Placental epithelial cell (primary cell): ENCODE data around the gene CEACAM4. TPM values are rescaled to one million over a fixed set of nuclear protein-coding genes. Genes with fewer than 3 reads are reported as not detected.

Experiments used
- small RNA-seq: library from RNA; depleted of rRNA; stranded (forward); fragments of <200 nt; gene quantifications from one replicate; pipeline ENCODE3, GENCODE V24; 2012
- total RNA-seq: library from RNA; depleted of rRNA; stranded (reverse); fragments of >200 nt; gene quantifications from 2 replicates; pipeline ENCODE4 v1.2.3, GENCODE V29; 2012

Gene CEACAM4
- total RNA-seq = not detected in 2 replicates

GRCh38 chr19:41626877-41627276 is at the start of gene CEACAM4:
Gene CEACAM4 (minus strand): TSS chr19:41627074. CDS start chr19:41626963, 111 bp downstream.

DNA sequence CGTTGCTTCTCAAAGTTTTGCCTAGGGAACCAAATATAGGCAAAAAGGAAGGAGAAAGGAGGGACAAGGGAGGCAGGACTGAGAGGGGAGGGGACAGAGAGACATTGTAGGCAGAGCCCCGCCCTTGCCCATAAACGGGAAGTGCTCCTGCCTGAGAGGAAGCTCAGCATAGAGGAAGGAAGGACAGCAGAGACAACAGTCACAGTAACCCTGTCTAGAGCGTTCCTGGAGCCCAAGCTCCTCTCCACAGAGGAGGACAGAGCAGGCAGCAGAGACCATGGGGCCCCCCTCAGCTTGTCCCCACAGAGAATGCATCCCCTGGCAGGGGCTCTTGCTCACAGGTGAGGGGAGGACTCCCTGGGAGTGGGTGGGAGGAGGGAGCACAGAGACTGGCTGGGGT is 50.9 kb downstream of the CEACAM4 start, which contains the start of gene CEACAM21:
Gene CEACAM21, plus strand, starts transcription at position 169 of the 400 bp plus-strand sequence. Its CDS starts 109 bp downstream, at position 278.

Small RNA genes lying within 50 kb of the gene (small RNA-seq; reads per million reads assigned to genes)
- not detected for gene AC243960.4

Other genes with a start within 250 kb of the CEACAM4 start
- 11.4 and 16.2 TPM in 2 replicates for gene EXOSC5, start 229.7 kb downstream of the CEACAM4 start, total RNA-seq
- 34.7 and 41.2 TPM in 2 replicates for gene BCKDHA, start 229.3 kb downstream of the CEACAM4 start, total RNA-seq
- 4.4 and 6.3 TPM in 2 replicates for gene B3GNT8, start 199.7 kb downstream of the CEACAM4 start, total RNA-seq
- 42.4 and 46.4 TPM in 2 replicates for gene DMAC2, start 187.2 kb downstream of the CEACAM4 start, total RNA-seq
- not detected in 2 replicates for gene ERICH4, start 183.9 kb downstream of the CEACAM4 start, total RNA-seq
- not detected in 2 replicates for gene CEACAM21, start 50.9 kb downstream of the CEACAM4 start, total RNA-seq
- not detected in 2 replicates for gene CEACAM7, start 61.2 kb upstream of the CEACAM4 start, total RNA-seq
- gene CEACAM5, start 81.6 kb upstream of the CEACAM4 start, total RNA-seq = not detected in 2 replicates
- not detected in 2 replicates for gene CEACAM6, start 128.5 kb upstream of the CEACAM4 start, total RNA-seq
- not detected in 2 replicates for gene CEACAM3, start 169.5 kb upstream of the CEACAM4 start, total RNA-seq
- gene LYPD4, start 217.6 kb upstream of the CEACAM4 start, total RNA-seq = not detected in 2 replicates
- gene DMRTC2, start 218.0 kb upstream of the CEACAM4 start, total RNA-seq = not detected in 2 replicates
- 1,032 and 1,457 TPM in 2 replicates for gene RPS19, start 233.2 kb upstream of the CEACAM4 start, total RNA-seq